Fibroblast of lung (primary cell): Measurements from ENCODE around the gene ZBTB45. TPM values are rescaled to one million over a fixed set of nuclear protein-coding genes. Genes with fewer than 3 reads are reported as not detected.

Source experiments
- DNase-seq, 2 donors: peaks; one replicate each; pipeline versions ENCODE4 v3.0.0 to v3.0.0-alpha.2; 2010; ENCODE audit warnings: low read depth in 2 of 2
- H2AFZ ChIP-seq: 2 replicates; pipeline ENCODE4 v1.5.1; 2012; ENCODE audit warnings: low read length, control low read depth, inconsistent platforms
- H3K27ac ChIP-seq: 2 replicates; pipeline ENCODE4 v1.5.1; 2011; ENCODE audit warnings: low read length, control low read depth; ENCODE audit not compliant: insufficient read depth
- H3K27me3 ChIP-seq: 2 replicates; pipeline ENCODE4 v1.5.1; 2011; ENCODE audit warnings: mild to moderate bottlenecking, low read length; ENCODE audit not compliant: control insufficient read depth, insufficient read depth
- H3K36me3 ChIP-seq: 2 replicates; pipeline ENCODE4 v1.5.1; 2011; ENCODE audit warnings: low read length; ENCODE audit not compliant: control insufficient read depth, insufficient read depth
- H3K4me1 ChIP-seq: 2 replicates; pipeline ENCODE4 v1.5.1; 2011; ENCODE audit warnings: low read length; ENCODE audit not compliant: control insufficient read depth, insufficient read depth; ENCODE audit errors: extremely low read depth
- H3K4me2 ChIP-seq: 2 replicates; pipeline ENCODE4 v1.5.1; 2011; ENCODE audit warnings: low read length, control low read depth; ENCODE audit not compliant: insufficient read depth; ENCODE audit errors: extremely low read depth
- H3K4me3 ChIP-seq, 4 experiments: fragments of 200-600 bp in 1 of 4; sonication (generic) in 1 of 4; replicated peaks in 1 of 4; 2 replicates each; pipeline ENCODE4 v1.5.1; 2011 to 2016; ENCODE audit warnings: low read length in 4 of 4, low read depth in 3 of 4, mild to moderate bottlenecking in 3 of 4, control low read depth in 2 of 4, inconsistent platforms in 1 of 4, mixed read lengths in 1 of 4; ENCODE audit not compliant: insufficient read depth in 1 of 4; ENCODE audit errors: control extremely low read depth in 1 of 4
- H3K79me2 ChIP-seq: 2 replicates; pipeline ENCODE4 v1.5.1; 2012; ENCODE audit warnings: mild to moderate bottlenecking, low read length, inconsistent platforms; ENCODE audit not compliant: control insufficient read depth, insufficient read depth
- H3K9ac ChIP-seq: 2 replicates; pipeline ENCODE4 v1.5.1; 2011; ENCODE audit warnings: mild to moderate bottlenecking, low read length, control low read depth; ENCODE audit not compliant: insufficient read depth
- H3K9me3 ChIP-seq: 2 replicates; pipeline ENCODE4 v1.5.1; 2012; ENCODE audit warnings: low read depth, low read length; ENCODE audit not compliant: control insufficient read depth, insufficient read depth
- H4K20me1 ChIP-seq: 2 replicates; pipeline ENCODE4 v1.5.1; 2011; ENCODE audit warnings: low read length; ENCODE audit not compliant: control insufficient read depth, insufficient read depth; ENCODE audit errors: extremely low read depth
- CTCF ChIP-seq, 2 donors: IDR thresholded peaks in 1 of 2; conservative IDR thresholded peaks in 1 of 2; 1 replicate in 1 of 2; 2 replicates in 1 of 2; pipeline ENCODE4 v1.5.1; 2011 to 2012; ENCODE audit warnings: low read length in 2 of 2, control low read depth in 1 of 2, inconsistent platforms in 1 of 2, low read depth in 1 of 2, mild to moderate bottlenecking in 1 of 2
- EZH2 ChIP-seq: IDR thresholded peaks from 2 replicates; pipeline ENCODE4 v1.5.1; 2012; ENCODE audit warnings: low read length, control low read depth, mild to moderate bottlenecking; ENCODE audit errors: missing control alignments
- polyA plus RNA-seq, 2 donors: library from polyadenylated mRNA; depleted of rRNA in 1 of 2; stranded (reverse) in 1 of 2; unstranded in 1 of 2; fragments of >200 nt; gene quantifications; 2 replicates each; pipeline ENCODE4 v1.2.1, GENCODE V29; 2011 to 2012; ENCODE audit warnings: missing spikeins in 1 of 2
- total RNA-seq: library from RNA; depleted of rRNA; stranded (reverse); fragments of >200 nt; gene quantifications from 2 replicates; pipeline ENCODE4 v1.2.1, GENCODE V29; 2014

Gene ZBTB45
- total and polyA plus RNA-seq, 2 donors (not counting 1 experiment from before 2014, with no cell fraction given) = 3.1 to 5.9 TPM

GRCh38 chr19:58558066-58558622, 38.5 kb upstream of the ZBTB45 start, which contains the start of gene UBE2M:
TSS of gene UBE2M (minus strand) at chr19:58558611. CDS start at chr19:58558381, 230 bp downstream.
- peak within 1 kb of the TSS; percentile 100 for H3K27ac ChIP-seq
- H3K4me3 ChIP-seq = peak within 1 kb of the TSS; percentile 79 to 94 (median 92)
- H3K79me2 ChIP-seq = peaks cover 36% of the 10 kb centered on the region
- H3K4me2 ChIP-seq = peak within 1 kb of the TSS; percentile 100
- peak within 1 kb of the TSS; percentile 100 for H3K9ac ChIP-seq
- H2AFZ ChIP-seq = peak within 1 kb of the TSS; percentile 83
- H4K20me1 ChIP-seq = no peaks in the 10 kb centered on the region
- H3K4me1 ChIP-seq = peaks cover 20% of the 10 kb centered on the region
- no peaks in the 10 kb centered on the region for H3K9me3 ChIP-seq
- peaks cover 10% of the 10 kb centered on the region for H3K36me3 ChIP-seq
- no peaks in the 10 kb centered on the region for H3K27me3 ChIP-seq
- TF ChIP-seq EZH2 (no peak), CTCF (conservative IDR thresholded peaks at IDR 0.05 in 1 of 2, IDR thresholded peaks at IDR 0.05 in 1 of 2; ENCODE audit: low read depth in 1 of 2, low read length in 2 of 2) (no peak)
- DNase-seq = peak in 1 of 2 donors; percentile 51

GRCh38 chr19:58557221-58558065, 37.8 kb upstream of the ZBTB45 start:
- Histone ChIP-seq H3K27me3 (no peaks in the 10 kb centered on the region), H3K4me3 (peak overlapping the region; percentile 79 to 94 (median 92)), H3K9me3 (no peaks in the 10 kb centered on the region), H3K36me3 (peaks cover 11% of the 10 kb centered on the region), H3K27ac (peak overlapping the region; percentile 85), H3K79me2 (peaks cover 36% of the 10 kb centered on the region), H4K20me1 (no peaks in the 10 kb centered on the region), H3K9ac (peak overlapping the region; percentile 90), H3K4me1 (peaks cover 20% of the 10 kb centered on the region), H2AFZ (no peak overlapping the region), H3K4me2 (peak overlapping the region; percentile 92)
- DNase-seq = no peak
- no peak for TF ChIP-seq EZH2
- TF ChIP-seq CTCF (conservative IDR thresholded peaks at IDR 0.05 in 1 of 2, IDR thresholded peaks at IDR 0.05 in 1 of 2; ENCODE audit: low read depth in 1 of 2, low read length in 2 of 2) = no peak

GRCh38 chr19:58556622-58557220, 37.1 kb upstream of the ZBTB45 start:
- TF ChIP-seq EZH2 (no peak), CTCF (conservative IDR thresholded peaks at IDR 0.05 in 1 of 2, IDR thresholded peaks at IDR 0.05 in 1 of 2; ENCODE audit: low read depth in 1 of 2, low read length in 2 of 2) (no peak)
- Histone ChIP-seq H3K36me3 (peaks cover 18% of the 10 kb centered on the region), H3K9me3 (no peaks in the 10 kb centered on the region), H3K27me3 (no peaks in the 10 kb centered on the region), H4K20me1 (no peaks in the 10 kb centered on the region), H3K4me2 (peak overlapping the region; percentile 92), H3K4me1 (peaks cover 20% of the 10 kb centered on the region), H3K4me3 (peak overlapping the region; percentile 79 to 94 (median 92)), H3K79me2 (peaks cover 36% of the 10 kb centered on the region), H2AFZ (no peak overlapping the region), H3K27ac (peak overlapping the region; percentile 69), H3K9ac (no peak overlapping the region)
- no peak for DNase-seq
